Renal cortex interstitium (tissue), 11 donors: Measurements from ENCODE around the gene KNDC1. TPM values are rescaled to one million over a fixed set of nuclear protein-coding genes. Genes with fewer than 3 reads are reported as not detected.
A peak's percentile ranks its signal among the peaks of the same experiment; 100 is the strongest.

Experiments used
- DNase-seq, 11 donors: peaks; one replicate each; pipeline ENCODE4 v3.0.0-alpha.2; 2013; ENCODE audit warnings: low read depth in 9 of 11, low spot score in 4 of 11; ENCODE audit errors: extremely low read depth in 1 of 11
- polyA plus RNA-seq, 3 donors: library from polyadenylated mRNA; unstranded; fragments of 120-200 nt; gene quantifications; one replicate each; pipeline ENCODE4 v1.2.1, GENCODE V29; 2013; ENCODE audit not compliant: insufficient read length in 3 of 3

Gene KNDC1
- polyA plus RNA-seq, 3 donors: 4.9 to 9.1 (median 7.8) TPM

DNA sequence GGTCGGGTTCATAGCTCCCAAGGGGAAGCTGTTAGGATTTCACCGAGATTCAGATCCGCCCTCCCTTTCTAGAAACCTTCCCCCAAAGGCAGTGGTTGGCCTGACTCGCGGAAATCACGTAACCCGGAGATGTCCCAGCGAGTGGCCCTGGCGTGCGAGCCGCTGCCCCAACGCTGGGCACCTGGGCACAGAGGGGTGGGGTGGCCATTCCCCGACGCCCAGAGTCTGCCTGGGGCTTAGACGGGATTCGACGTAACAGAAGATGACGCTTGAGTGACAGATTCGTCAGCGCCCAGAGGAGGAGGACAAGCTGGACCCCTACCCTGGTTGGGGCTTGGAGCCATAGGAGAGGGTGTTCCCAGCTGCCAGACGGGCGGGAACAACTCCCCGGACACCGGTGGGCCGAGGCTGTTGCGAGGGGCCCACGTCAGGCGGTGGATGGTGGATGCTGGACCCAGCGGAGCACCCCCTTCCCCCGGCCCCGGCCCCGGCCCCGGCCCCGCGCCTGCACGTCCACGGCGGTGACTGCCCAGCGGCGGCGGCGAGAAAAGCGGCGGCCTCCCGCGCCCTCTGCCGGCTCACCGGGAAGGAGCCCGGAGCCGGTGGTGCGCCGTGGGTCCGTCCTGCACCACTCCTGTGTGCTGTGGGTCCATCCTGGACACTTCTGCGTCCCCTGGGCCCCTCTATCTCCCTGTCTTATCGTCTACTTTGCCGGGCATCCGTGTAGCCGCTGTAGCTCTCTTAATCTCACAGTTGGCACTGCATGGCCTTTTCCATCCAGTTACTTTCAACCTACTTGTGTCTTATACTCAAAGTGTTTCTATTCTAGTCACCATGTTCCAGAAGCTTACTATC lies 35.4 kb upstream of the KNDC1 start:
- no peak for DNase-seq

DNA sequence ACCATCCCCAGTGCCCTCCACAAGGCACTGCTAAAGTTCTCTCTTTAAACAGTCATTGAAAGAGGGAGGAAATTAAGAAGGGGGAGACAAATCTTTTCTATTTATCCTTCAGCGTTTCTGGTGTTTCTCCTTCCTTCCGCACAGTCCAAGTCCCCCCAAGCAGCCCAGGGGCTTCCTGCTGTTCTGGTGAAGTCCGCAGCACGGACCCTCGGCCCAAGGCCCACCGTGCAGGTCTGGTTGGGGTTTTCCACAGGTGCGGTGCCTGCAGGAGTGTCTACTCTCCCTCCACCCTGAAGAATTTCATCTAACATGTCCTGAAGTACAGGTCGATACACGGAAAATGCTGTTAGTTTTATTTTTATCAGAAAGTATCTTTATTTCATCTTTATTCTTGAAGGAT lies 34.1 kb upstream of the KNDC1 start:
- DNase-seq: no peak

GRCh38 chr10:133126431-133127290 lies 33.4 kb upstream of the KNDC1 start:
- no peak for DNase-seq

DNA sequence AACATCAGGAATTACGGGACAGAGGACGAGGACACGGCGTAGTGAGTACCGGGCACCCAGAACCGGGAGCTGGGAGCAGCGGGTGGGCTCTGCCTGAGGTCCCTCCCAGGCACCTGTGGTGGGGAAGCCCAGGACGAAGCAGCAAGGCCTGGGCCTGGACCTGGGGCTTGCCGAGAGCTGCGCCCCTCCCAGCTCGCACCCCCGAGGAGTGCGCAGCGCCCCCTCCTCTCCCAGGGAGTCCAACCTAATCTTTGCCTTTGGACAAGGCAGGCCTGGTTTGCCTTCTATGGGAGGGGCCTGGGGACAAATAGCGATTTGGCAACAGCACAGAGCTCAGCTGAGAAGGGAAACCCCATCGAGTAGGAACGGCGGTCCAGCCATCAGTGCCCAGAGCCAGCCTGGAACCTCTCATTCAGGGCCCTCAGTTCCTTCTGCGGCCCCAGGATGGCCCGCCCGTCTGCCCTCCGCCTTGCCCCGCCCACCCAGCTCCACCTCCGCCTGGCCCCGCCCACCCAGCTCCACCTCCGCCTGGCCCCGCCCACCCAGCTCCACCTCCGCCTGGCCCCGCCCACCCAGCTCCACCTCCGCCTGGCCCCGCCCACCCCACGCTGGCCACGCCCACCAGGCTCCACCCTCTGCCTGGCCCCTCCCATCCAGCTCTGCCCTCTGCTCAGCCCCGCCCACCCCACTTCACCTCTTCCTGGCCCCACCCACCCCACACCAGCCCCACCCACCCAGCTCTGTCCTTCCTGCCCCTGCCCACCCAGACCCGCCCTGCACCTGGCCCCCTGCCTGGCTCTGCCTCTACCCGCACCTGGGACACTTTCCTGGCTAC lies 32.5 kb upstream of the KNDC1 start:
- DNase-seq: no peak

DNA sequence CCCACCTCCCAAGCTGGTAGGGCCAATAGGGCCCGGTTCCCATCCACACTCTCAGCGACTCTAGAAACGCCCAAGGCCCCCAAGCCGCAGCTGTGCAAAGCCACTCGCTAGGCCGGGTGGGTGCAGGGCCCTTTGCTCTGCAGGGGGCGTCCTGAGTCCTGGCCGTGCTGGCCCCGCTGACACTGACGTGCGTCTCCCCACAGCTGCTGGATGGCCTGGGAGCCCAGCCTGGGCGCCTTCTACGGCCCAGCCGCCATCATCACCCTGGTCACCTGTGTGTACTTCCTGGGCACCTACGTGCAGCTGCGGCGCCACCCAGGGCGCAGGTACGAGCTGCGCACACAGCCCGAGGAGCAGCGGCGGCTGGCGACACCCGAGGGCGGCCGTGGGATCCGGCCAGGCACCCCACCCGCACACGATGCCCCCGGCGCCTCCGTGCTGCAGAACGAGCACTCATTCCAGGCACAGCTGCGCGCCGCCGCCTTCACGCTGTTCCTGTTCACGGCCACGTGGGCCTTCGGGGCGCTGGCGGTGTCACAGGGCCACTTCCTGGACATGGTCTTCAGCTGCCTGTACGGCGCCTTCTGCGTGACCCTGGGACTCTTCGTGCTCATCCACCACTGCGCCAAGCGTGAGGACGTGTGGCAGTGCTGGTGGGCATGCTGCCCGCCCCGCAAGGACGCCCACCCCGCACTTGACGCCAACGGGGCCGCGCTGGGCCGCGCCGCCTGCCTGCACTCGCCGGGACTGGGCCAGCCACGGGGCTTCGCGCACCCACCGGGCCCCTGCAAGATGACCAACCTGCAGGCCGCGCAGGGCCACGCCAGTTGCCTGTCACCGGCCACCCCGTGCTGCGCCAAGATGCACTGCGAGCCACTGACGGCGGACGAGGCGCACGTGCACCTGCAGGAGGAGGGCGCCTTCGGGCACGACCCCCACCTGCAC lies 31.6 kb upstream of the KNDC1 start:
- no peak for DNase-seq

- DNase-seq: no peak
Measured at GRCh38 chr10:133129071-133129858, 30.8 kb upstream of the KNDC1 start.

- no peak for DNase-seq
Measured at GRCh38 chr10:133129859-133130495, 30.0 kb upstream of the KNDC1 start.

DNA sequence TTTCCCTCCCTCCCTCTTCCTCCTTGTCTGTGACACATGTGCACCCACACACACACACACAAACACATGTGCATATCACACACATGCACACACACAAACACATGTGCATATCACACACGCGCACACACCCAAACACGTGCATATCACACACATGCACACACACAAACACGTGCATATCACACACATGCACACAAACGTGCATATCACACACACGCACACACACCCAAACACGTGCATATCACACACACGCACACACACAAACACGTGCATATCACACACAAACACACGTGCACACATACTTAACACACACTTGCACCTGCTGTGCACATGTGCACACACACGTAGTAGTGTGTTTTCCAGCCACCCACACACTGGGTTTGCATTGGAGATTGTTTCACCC lies 29.4 kb upstream of the KNDC1 start:
- no peak for DNase-seq

GRCh38 chr10:133131053-133131452 lies 29.0 kb upstream of the KNDC1 start:
- no peak for DNase-seq

- DNase-seq: peak in 8 of 11 donors; percentile 42 to 79 (median 56)
Measured at GRCh38 chr10:133131734-133132472, 28.1 kb upstream of the KNDC1 start.

DNA sequence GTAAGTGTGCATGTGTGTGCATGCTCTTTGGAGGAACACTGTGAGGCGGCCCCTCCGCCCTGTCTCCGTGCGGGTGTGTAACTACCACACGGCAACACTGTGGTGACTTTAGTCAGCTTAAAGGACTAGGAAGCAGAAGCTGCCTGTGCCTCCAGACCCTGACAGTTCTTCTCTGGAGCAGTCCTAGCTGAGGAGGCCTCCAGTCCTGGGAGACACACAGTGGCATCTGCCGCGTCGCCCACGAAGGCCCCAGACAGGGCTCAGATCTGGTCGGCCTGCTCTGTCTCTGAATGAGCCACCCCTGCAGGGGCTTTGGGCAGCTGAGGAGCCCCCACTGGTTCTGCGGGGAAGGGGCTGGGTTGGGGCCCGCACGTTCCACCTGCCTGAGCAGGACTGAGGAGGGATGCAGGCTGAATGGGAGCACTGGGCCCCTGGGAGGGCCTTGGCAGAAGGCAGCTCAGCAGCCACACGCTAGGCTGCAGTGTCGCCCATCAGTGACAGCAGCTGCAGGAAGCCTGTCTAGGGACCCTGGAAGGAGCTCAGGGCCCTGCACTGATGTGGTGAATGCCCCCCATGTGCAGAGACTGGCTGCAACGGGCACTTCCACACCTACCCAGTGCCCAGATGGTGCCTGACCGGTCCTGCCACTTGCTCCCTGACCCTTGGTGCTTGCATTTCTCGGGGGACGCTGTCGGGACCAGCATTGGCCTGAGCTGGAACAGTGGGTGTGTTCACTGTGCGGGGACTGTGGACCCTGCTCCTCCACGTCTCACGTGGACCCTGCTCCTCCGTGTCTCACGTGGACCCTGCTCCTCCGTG lies 27.3 kb upstream of the KNDC1 start:
- no peak for DNase-seq

GRCh38 chr10:133133471-133134231 lies 26.4 kb upstream of the KNDC1 start:
- DNase-seq: no peak

DNA sequence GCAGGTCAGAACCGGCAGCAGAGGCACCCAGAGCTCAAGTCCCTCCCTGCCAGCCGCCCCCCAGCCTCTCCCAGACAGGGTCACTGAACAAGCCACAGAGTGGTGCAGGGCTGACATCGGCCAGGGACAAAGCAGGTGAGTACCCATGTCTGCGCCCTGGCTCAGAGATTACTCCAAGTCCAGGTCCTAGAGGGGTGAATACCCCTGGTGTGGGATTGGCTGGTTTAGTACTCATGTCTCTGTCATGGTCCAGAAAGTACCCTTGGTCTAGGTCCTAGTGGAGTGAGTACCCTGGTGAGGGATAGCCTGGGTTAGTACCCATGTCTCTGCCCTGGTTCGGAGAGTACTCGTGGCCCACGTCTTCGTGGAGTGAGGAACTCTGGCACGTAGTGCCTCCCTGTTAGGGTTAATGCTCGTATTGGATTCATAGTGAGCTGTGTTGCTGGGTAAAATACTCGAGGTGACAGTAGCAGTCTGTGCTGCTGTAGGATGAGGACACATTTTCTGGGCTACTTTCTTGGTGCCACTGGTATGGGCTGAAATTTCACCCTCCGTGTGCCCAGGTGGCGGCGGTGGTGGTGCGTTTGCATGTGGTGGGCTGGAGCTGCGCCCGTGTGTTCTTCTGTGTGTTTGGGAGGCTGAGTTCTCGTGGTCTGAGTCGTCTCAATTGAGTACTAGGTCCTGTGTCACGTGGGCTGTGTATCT lies 25.5 kb upstream of the KNDC1 start:
- DNase-seq: no peak

GRCh38 chr10:133135116-133135465 lies 24.9 kb upstream of the KNDC1 start:
- no peak for DNase-seq
